DND-41 (cell line): ENCODE data around the gene ZNF669.

Experiments
- ATAC-seq: fragments of 200-7000 bp; cut with Tn5 transposase; 3 replicates; pipeline ENCODE4 v1.9.1; 2021; ENCODE audit warnings: low read depth; ENCODE audit not compliant: insufficient read depth
- DNase-seq: peaks from one replicate; pipeline ENCODE4 v3.0.0-alpha.2; 2020
- H2AFZ ChIP-seq: 2 replicates; pipeline ENCODE4 v1.6.0; 2012; ENCODE audit warnings: low read depth, low read length
- H3K27ac ChIP-seq: 2 replicates; pipeline ENCODE4 v1.5.1; 2012; ENCODE audit warnings: low read length, inconsistent platforms
- H3K27me3 ChIP-seq: fragments of 200-600 bp; sonication (generic); 2 replicates; pipeline ENCODE4 v1.6.0; 2012; ENCODE audit warnings: low read length, mild to moderate bottlenecking, inconsistent platforms; ENCODE audit not compliant: insufficient read depth, poor library complexity
- H3K36me3 ChIP-seq: 2 replicates; pipeline ENCODE4 v1.5.1; 2012; ENCODE audit warnings: low read length, inconsistent platforms; ENCODE audit not compliant: insufficient read depth
- H3K4me1 ChIP-seq: 2 replicates; pipeline ENCODE4 v1.5.1; 2012; ENCODE audit warnings: mild to moderate bottlenecking, low read length; ENCODE audit not compliant: insufficient read depth
- H3K4me2 ChIP-seq: 2 replicates; pipeline ENCODE4 v1.6.0; 2012; ENCODE audit warnings: mild to moderate bottlenecking, moderate library complexity, low read length, inconsistent platforms; ENCODE audit not compliant: insufficient read depth
- H3K4me3 ChIP-seq, 2 experiments: fragments of 200-600 bp in 1 of 2; shearing (Covaris generic) in 1 of 2; 2 replicates each; pipeline ENCODE4 v1.5.1; 2012 to 2016; ENCODE audit warnings: inconsistent platforms in 2 of 2, low read length in 2 of 2, mild to moderate bottlenecking in 2 of 2, low read depth in 1 of 2, moderate library complexity in 1 of 2
- H3K79me2 ChIP-seq: 2 replicates; pipeline ENCODE4 v1.6.0; 2012; ENCODE audit warnings: low read length, inconsistent platforms; ENCODE audit not compliant: insufficient read depth
- H3K9ac ChIP-seq: 2 replicates; pipeline ENCODE4 v1.6.0; 2012; ENCODE audit warnings: low read depth, mild to moderate bottlenecking, inconsistent platforms, low read length, moderate library complexity
- H3K9me3 ChIP-seq: 2 replicates; pipeline ENCODE4 v1.5.1; 2012; ENCODE audit warnings: low read length, moderate library complexity, mild to moderate bottlenecking, inconsistent platforms; ENCODE audit not compliant: insufficient read depth, severe bottlenecking
- H4K20me1 ChIP-seq: 2 replicates; pipeline ENCODE4 v1.6.0; 2012; ENCODE audit warnings: low read length; ENCODE audit not compliant: insufficient read depth
- CTCF ChIP-seq: IDR thresholded peaks from 2 replicates; pipeline ENCODE4 v1.5.1; 2012; ENCODE audit warnings: borderline replicate concordance, low read length, moderate library complexity, mild to moderate bottlenecking; ENCODE audit not compliant: poor library complexity, severe bottlenecking; ENCODE audit errors: extremely low read depth
- EZH2 ChIP-seq: IDR thresholded peaks from 3 replicates; pipeline ENCODE4 v1.6.1; 2012; ENCODE audit warnings: borderline replicate concordance, low read depth, mild to moderate bottlenecking, moderate library complexity, low read length, inconsistent platforms; ENCODE audit not compliant: severe bottlenecking

Gene ZNF669

GRCh38 chr1:247100676-247101279, 3.4 kb downstream of the ZNF669 start:
- no peak overlapping the region for H2AFZ ChIP-seq
- H3K4me3 ChIP-seq = no peak overlapping the region
- peaks cover 48% of the 10 kb centered on the region for H3K79me2 ChIP-seq
- no peak overlapping the region for H3K4me2 ChIP-seq
- peaks cover 2% of the 10 kb centered on the region for H3K9me3 ChIP-seq
- H3K27me3 ChIP-seq = no peaks in the 10 kb centered on the region
- peaks cover 26% of the 10 kb centered on the region for H3K4me1 ChIP-seq
- H3K27ac ChIP-seq = no peak overlapping the region
- no peak for TF ChIP-seq CTCF
- no peak for TF ChIP-seq EZH2
- ATAC-seq = no peak
- H3K9ac ChIP-seq = no peak overlapping the region
- DNase-seq = no peak
- H3K36me3 ChIP-seq = peaks cover 52% of the 10 kb centered on the region
- peaks cover 24% of the 10 kb centered on the region; the same call in 1 of the 2 replicates for H4K20me1 ChIP-seq

GRCh38 chr1:247096958-247097357, 7.2 kb downstream of the ZNF669 start:
- no peaks in the 10 kb centered on the region for H3K27me3 ChIP-seq
- H3K4me3 ChIP-seq = no peak overlapping the region
- no peak overlapping the region for H3K9ac ChIP-seq
- peaks cover 2% of the 10 kb centered on the region for H3K9me3 ChIP-seq
- no peak for DNase-seq
- H3K4me1 ChIP-seq = peaks cover 2% of the 10 kb centered on the region; the same call in 1 of the 2 replicates
- H4K20me1 ChIP-seq = peaks cover 21% of the 10 kb centered on the region; the same call in 1 of the 2 replicates
- H3K79me2 ChIP-seq = peaks cover 26% of the 10 kb centered on the region
- TF ChIP-seq CTCF (no peak), EZH2 (no peak)
- H3K36me3 ChIP-seq = peaks cover 46% of the 10 kb centered on the region
- no peak overlapping the region for H2AFZ ChIP-seq
- ATAC-seq = no peak
- H3K4me2 ChIP-seq = no peak overlapping the region
- H3K27ac ChIP-seq = no peak overlapping the region

DNA sequence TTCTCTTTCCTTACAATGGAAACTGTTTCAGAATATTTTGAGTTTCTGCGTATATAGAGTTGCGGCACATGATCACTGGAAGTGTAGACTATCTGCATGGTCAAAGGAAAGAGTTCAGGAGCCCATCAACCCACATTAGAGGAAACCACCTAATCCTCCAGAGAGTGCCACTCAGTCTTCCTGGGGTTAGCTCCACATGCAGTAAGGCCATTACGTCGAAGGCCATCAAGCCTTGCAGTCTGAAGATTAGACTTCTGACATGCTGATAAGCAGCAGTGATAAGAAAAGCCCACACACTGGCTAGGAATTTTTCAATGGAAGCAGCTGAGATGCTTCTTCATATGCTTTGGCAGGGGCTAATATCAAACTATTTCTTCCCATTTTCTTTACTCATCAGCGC, 7.6 kb downstream of the ZNF669 start:
- Histone ChIP-seq H2AFZ (no peak overlapping the region), H3K27ac (no peak overlapping the region), H4K20me1 (peaks cover 21% of the 10 kb centered on the region; the same call in 1 of the 2 replicates), H3K9ac (no peak overlapping the region), H3K4me2 (no peak overlapping the region), H3K27me3 (no peaks in the 10 kb centered on the region), H3K4me3 (no peak overlapping the region), H3K36me3 (peaks cover 41% of the 10 kb centered on the region), H3K4me1 (no peaks in the 10 kb centered on the region), H3K9me3 (peaks cover 2% of the 10 kb centered on the region), H3K79me2 (peaks cover 21% of the 10 kb centered on the region)
- DNase-seq (no peak), ATAC-seq (0 out of 3 replicates have a peak, but pooled peaks have one; percentile 27)
- TF ChIP-seq CTCF = no peak
- no peak for TF ChIP-seq EZH2

- H3K79me2 ChIP-seq = peaks cover 17% of the 10 kb centered on the region
- H2AFZ ChIP-seq = no peak overlapping the region
- no peaks in the 10 kb centered on the region for H3K4me1 ChIP-seq
- H3K4me2 ChIP-seq = no peak overlapping the region
- H3K27me3 ChIP-seq = no peaks in the 10 kb centered on the region
- H3K4me3 ChIP-seq = no peak overlapping the region
- peaks cover 21% of the 10 kb centered on the region; the same call in 1 of the 2 replicates for H4K20me1 ChIP-seq
- ATAC-seq = no peak
- no peak overlapping the region for H3K9ac ChIP-seq
- DNase-seq = no peak
- H3K9me3 ChIP-seq = no peaks in the 10 kb centered on the region
- no peak overlapping the region for H3K27ac ChIP-seq
- no peak for TF ChIP-seq CTCF
- no peak for TF ChIP-seq EZH2
- H3K36me3 ChIP-seq = peaks cover 37% of the 10 kb centered on the region
Measured at GRCh38 chr1:247096112-247096511, 8.0 kb downstream of the ZNF669 start.
